ENCODE measurements around the gene CLDN6. TPM values are rescaled to one million over a fixed set of nuclear protein-coding genes. Genes with fewer than 3 reads are reported as not detected.

The CLDN6 gene
- total and polyA plus RNA-seq, 2 of the 13 experiments (the other 11 are each of a cell fraction or from before 2014, with no cell fraction given): 5.9 to 7.6 TPM

- no peaks in the 10 kb centered on the region for H3K27me3 ChIP-seq (ENCODE audit: control insufficient read depth in 1 of 2, insufficient read depth in 2 of 2, low read length in 2 of 2)
- H3K4me1 ChIP-seq (ENCODE audit: insufficient read depth, low read length): peaks cover 54% of the 10 kb centered on the region
- ATAC-seq: no peak
- H3K4me2 ChIP-seq (ENCODE audit: low read depth, low read length): peak overlapping the region; percentile 36; the same call in 1 of the 2 replicates
- no peak overlapping the region for H3K27ac ChIP-seq (ENCODE audit: extremely low read length, insufficient read depth, low read length)
- H3K4me3 ChIP-seq (replicated peaks in 1 of 3; ENCODE audit: insufficient read depth in 1 of 3, low read depth in 2 of 3, low read length in 3 of 3): peak overlapping the region in 2 of 3 experiments; percentile 27 to 46; a peak in 2 of 6 replicates
- no peak overlapping the region for H2AFZ ChIP-seq (ENCODE audit: low read length)
- H3K9ac ChIP-seq (ENCODE audit: insufficient read depth, low read depth, low read length): no peak overlapping the region
- TF ChIP-seq JUND (CRISPR knock-in tag; IDR thresholded peaks at IDR 0.05) (no peak), ZNF142 (CRISPR knock-in tag; IDR thresholded peaks at IDR 0.05) (no peak), ZNF510 (CRISPR knock-in tag; IDR thresholded peaks at IDR 0.05; ENCODE audit: low read depth) (no peak), MBD4 (IDR thresholded peaks at IDR 0.05; ENCODE audit: borderline replicate concordance, low read length) (no peak), RBFOX2 (IDR thresholded peaks at IDR 0.05; ENCODE audit: low read depth, low read length) (peak; percentile 34; the same call in 1 of the 2 replicates), ZNF777 (CRISPR knock-in tag; IDR thresholded peaks at IDR 0.05) (0 out of 2 replicates have a peak, but pooled peaks have one; percentile 1), NFYC (CRISPR knock-in tag; IDR thresholded peaks at IDR 0.05) (no peak), AHR (CRISPR knock-in tag; IDR thresholded peaks at IDR 0.05) (no peak)
- H3K9me3 ChIP-seq (ENCODE audit: low read length): no peaks in the 10 kb centered on the region
- H3K36me3 ChIP-seq (replicated peaks in 1 of 2; ENCODE audit: control insufficient read depth in 1 of 2, insufficient read depth in 2 of 2, low read length in 2 of 2): no peaks in the 10 kb centered on the region
- ChIA-PET CTCF (ENCODE audit: low intra/inter-chr PET ratio, low total read pairs) (interaction anchor here (0.8 to 1.7 kb wide), 3 partner anchors 17 to 27 kb away, joined by 3 to 11 read pairs (median 4); no protein-coding TSS in a partner anchor), POLR2A (interaction anchor here (1.0 to 14.2 kb wide), 7 partner anchors 18 to 99 kb away, joined by 5 to 750 read pairs (median 6); partner anchors contain the start of genes CLDN6, HCFC1R1, IL32 and KREMEN2)
- no peak for DNase-seq (ENCODE audit: low spot score)
- no peak for FAIRE-seq
- intact Hi-C loops (cut with micrococcal nuclease; ENCODE audit: unreplicated experiment) (loop anchor here (1.0 kb wide), 1 partner anchor 20 kb away; the partner anchor contains the start of gene THOC6), in situ Hi-C loops (cut with HindIII; ENCODE audit: extremely low pct_ligation_motif_present, low pct_unique_long_range_greater_than_20kb) (no loop called here)
- BruUV-seq (replicated peaks): no TSS peak
- H4K20me1 ChIP-seq (ENCODE audit: insufficient read depth, low read length): no peaks in the 10 kb centered on the region
- WGBS (ENCODE audit: low lambda C conversion rate): no CpG with 5 or more reads among the region's 67 CpGs
- H3K79me2 ChIP-seq (ENCODE audit: insufficient read depth, low read length): no peaks in the 10 kb centered on the region
These were observed 13.7 kb downstream of the CLDN6 start for GRCh38 chr16:3004319-3004718.
